Activated T-cell treated with anti-CD3 and anti-CD28 coated beads for 1 hour (primary cell): Measurements from ENCODE around the gene ZCCHC8.

Experiments used
- DNase-seq: peaks from one replicate; pipeline ENCODE4 v3.0.0-alpha.2; 2020; ENCODE audit warnings: low read depth

ZCCHC8 gene

DNA sequence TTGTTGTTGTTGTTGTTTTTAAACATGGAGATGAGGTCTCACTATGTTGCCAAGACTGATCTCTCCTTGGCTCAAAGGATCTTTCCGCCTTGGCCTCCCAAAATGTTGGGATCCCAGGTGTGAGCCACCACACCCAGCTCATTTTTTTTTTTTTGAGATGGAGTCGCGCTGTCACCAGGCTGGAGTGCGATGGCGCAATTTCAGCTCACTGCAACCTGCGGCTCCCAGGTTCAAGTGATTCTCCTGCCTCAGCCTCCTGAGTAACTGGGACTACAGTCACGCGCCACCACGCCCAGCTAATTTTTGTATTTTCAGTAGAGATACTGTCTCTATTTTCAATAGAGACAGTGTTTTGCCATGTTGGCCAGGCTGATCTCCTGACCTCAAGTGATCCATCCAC lies 73.3 kb downstream of the ZCCHC8 start:
- no peak for DNase-seq

DNA sequence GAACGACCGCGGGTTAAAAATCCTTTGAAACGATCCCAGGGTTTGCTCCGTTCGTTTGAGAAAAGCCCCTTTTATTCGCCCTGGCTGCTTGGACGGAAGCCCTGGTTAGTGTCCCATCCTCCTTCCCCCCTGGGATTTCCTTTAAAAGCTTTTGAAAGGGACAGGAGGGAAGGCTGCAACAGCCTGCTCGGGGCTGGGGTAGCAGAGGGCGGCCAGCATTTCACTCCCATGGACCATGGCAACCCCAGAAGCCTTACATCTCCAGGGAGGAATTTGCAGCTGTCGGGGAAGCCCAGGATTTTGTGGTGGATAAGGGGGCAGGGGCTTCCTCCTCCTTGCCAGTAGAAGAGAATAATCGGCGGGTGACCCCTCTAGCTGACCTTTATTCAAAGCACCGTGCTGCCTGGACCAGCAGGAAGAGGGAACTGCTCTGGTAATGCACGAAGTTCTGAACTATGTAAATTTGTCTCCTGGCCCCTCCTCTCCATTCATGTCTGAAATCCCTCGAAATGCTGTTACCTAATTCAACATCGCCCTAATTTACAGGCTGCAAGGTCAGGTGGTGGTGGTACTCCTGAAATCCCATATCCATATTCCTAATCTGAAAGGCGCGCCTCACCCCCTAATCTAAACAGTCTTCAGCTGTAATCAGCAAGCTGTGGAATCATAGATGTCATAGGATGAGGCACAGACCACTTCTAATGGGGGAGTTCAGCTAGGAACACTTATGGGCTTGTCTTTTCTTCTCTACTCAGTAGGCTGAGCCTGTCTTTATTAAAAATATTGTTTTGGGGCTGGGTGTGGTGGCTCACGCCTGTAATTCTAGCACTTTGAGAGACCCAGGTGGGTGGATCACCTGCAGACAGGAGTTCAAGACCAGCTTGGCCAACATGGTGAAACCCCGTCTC lies 77.2 kb downstream of the ZCCHC8 start:
- DNase-seq: no peak

GRCh38 chr12:122422730-122423257 lies 77.9 kb downstream of the ZCCHC8 start:
- DNase-seq: no peak

- DNase-seq: peak; percentile 28
These were observed 78.7 kb downstream of the ZCCHC8 start, which contains the start of gene CLIP1 for GRCh38 chr12:122421821-122422729. Gene CLIP1, minus strand, starts transcription at chr12:122422669. Its CDS starts 42,217 bp downstream, at chr12:122380452.
